Measurements from ENCODE around the gene SLC51B.

DNA sequence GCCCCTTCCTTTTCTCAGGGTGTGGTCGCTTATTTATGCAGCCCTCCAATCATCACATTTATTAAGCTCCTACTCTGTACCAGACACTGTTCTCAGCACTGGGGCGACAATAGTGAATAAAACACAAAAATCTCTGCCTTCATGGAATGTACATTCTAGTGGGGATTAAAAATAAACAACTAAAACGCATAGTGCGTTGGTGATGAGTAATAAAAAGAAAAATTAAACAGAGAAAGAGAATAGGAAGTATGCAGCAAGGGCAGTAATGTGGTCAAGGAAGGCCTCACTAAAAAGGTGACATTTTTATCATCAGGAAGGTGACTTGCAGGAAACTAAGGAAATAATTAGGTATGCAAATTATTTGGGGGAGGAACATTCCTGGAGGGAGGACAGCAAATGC lies 5.1 kb downstream of the SLC51B start:
- TF ChIP-seq, protein P1, sequence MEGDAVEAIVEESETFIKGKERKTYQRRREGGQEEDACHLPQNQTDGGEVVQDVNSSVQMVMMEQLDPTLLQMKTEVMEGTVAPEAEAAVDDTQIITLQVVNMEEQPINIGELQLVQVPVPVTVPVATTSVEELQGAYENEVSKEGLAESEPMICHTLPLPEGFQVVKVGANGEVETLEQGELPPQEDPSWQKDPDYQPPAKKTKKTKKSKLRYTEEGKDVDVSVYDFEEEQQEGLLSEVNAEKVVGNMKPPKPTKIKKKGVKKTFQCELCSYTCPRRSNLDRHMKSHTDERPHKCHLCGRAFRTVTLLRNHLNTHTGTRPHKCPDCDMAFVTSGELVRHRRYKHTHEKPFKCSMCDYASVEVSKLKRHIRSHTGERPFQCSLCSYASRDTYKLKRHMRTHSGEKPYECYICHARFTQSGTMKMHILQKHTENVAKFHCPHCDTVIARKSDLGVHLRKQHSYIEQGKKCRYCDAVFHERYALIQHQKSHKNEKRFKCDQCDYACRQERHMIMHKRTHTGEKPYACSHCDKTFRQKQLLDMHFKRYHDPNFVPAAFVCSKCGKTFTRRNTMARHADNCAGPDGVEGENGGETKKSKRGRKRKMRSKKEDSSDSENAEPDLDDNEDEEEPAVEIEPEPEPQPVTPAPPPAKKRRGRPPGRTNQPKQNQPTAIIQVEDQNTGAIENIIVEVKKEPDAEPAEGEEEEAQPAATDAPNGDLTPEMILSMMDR (IDR thresholded peaks at IDR 0.05; ENCODE audit: low read depth, low read length, poor library complexity, severe bottlenecking), result no peak
- TF ChIP-seq EZH2phosphoT487 (IDR thresholded peaks at IDR 0.05; ENCODE audit: borderline replicate concordance, low read length), result no peak
